MG63 (cell line): Measurements from ENCODE around the gene HOXA6. TPM values are rescaled to one million over a fixed set of nuclear protein-coding genes. Genes with fewer than 3 reads are reported as not detected.

Experiments
- DNase-seq: peaks from one replicate; pipeline ENCODE4 v3.0.0-alpha.2; 2020
- H3K27me3 ChIP-seq: fragments of 250-450 bp; sonication (Bioruptor Pico); 2 replicates; pipeline ENCODE4 v1.5.1; 2020; ENCODE audit warnings: mild to moderate bottlenecking, moderate library complexity
- H3K36me3 ChIP-seq: fragments of 250-450 bp; sonication (Bioruptor Pico); 2 replicates; pipeline ENCODE4 v1.5.1; 2020; ENCODE audit warnings: mild to moderate bottlenecking, moderate library complexity
- H3K4me3 ChIP-seq: fragments of 250-450 bp; sonication (Bioruptor Pico); 2 replicates; pipeline ENCODE4 v1.5.1; 2020; ENCODE audit warnings: mild to moderate bottlenecking, moderate library complexity
- H3K9me3 ChIP-seq: fragments of 250-450 bp; sonication (Bioruptor Pico); 2 replicates; pipeline ENCODE4 v1.5.1; 2020; ENCODE audit warnings: mild to moderate bottlenecking, moderate library complexity
- total RNA-seq: library from RNA; depleted of rRNA; stranded (reverse); fragments of >200 nt; shearing (Covaris generic); gene quantifications from 2 replicates; pipeline ENCODE4 v1.2.3, GENCODE V29; 2014; ENCODE audit warnings: low replicate concordance

Gene HOXA6
- total RNA-seq, 1 experiment from 2014 or later, result 0.82 TPM

DNA sequence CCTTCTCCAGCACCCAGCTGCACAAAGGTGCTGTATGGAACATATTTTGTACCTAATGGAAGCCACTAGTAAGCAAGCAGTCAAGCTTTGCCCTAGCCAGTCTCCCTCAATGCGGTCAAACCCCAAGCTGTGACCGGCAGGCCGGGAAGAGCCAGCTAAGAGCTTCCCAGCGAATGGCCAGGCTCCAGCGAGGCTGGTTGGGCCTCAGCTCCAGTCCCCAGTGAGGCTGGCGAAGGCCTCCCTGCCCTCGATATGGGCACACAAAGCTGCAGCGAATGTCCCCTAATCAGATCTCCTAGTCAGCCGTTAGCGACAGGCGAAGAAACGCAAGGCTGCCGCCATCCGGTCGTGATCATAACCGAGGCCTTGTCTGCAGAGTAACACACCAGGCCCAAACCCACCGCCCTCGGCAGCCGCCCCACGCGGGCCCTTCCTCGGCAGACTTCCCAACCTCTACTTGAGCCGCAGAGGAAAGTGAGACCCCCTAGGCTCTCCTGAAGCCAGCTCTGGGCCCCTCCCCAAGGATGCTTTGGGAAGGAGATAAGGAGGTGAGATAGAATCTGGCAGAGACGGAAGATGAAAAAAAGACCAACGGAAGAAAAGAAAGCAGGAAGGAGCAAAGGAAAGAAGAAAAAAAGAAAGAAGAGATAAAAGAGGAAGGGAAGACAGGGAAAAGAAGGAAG lies 20.8 kb upstream of the HOXA6 start:
- peak; percentile 71 for DNase-seq
- H3K27me3 ChIP-seq, result no peaks in the 10 kb centered on the region
- H3K9me3 ChIP-seq, result no peaks in the 10 kb centered on the region
- H3K4me3 ChIP-seq, result peak overlapping the region; percentile 62
- peaks cover 50% of the 10 kb centered on the region for H3K36me3 ChIP-seq

GRCh38 chr7:27167916-27168264 lies 20.3 kb upstream of the HOXA6 start:
- Histone ChIP-seq H3K4me3 (peak overlapping the region; percentile 62), H3K36me3 (peaks cover 55% of the 10 kb centered on the region), H3K27me3 (no peaks in the 10 kb centered on the region)

DNA sequence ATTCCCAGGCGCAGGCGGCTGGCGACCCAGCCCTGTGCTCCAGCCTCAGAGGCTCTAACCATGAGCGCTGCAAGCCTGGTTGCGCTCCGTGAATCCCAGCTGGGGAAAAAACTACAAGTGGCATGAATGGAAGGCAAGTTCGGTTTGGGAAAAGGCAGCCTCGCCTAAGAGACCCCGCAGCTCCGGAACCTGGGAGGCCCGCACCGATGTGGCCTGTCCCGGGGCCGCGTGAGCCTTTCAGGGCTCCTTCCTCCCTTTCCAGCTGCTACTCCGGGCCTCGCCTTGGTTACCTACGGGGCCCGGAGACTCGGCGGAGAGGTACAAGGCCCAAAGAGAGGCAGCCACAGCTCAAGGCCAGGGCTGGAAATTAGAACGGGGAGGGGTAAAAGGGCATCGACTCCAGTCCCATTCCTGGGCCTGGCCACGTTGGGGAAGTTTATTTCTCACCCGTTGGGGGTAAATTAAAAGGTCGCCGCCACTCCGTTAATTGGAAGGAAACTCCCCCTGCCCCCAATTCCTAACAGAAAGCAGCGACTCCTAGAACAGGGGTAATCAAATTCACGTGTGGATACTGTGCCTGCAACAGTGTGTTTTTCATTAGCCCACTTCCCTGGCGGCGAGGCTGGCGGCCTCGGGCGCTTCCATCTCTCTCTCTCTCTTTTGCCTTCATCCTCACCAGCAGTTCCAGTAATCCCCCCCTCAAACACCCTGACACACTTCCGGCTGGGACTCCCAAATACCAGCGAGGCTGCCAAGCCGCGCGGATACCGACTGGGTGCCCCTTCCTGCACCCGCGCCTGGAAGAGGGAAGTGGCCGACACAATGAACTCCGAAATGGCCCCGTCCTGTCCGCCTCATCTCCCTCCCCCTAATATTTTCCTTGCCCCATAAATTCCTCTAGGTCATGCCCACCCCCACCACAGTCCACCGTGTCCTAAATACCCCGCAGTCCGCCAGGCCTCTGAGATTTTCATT lies 19.2 kb upstream of the HOXA6 start:
- peak; percentile 94 for DNase-seq
- no peaks in the 10 kb centered on the region for H3K9me3 ChIP-seq

More at GRCh38 chr7:27167916-27168264, 20.3 kb upstream of the HOXA6 start:
- peak; percentile 53 for DNase-seq
- H3K9me3 ChIP-seq, result no peaks in the 10 kb centered on the region

DNA sequence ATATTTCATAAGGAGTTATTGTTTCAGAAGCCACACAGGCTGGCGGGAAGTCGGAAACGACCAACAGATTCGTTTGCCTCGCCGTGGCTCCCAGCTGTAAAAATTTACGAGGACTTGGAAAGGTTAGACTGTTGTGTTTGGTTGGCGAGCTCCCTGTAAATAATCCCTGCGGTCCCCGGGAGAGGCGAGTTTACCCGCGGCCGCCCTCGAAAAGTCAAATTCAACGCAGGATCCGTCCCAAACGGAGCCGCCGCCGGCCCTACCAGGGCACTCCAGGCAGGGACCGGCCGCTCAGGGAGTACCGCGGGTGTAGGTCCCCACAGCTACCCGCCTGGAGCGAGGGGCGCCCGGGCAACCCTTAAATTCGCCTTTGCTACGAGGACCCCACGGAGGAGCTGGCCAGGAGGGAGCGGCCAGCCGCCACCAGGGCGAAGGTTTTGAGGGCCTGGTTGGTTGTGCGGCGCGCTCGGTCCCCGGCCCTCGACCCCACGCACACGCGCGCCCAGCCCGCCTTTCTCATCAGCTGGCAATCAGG lies 18.5 kb upstream of the HOXA6 start:
- H3K4me3 ChIP-seq, result peak overlapping the region; percentile 62
- H3K9me3 ChIP-seq, result no peaks in the 10 kb centered on the region
- H3K36me3 ChIP-seq, result peaks cover 56% of the 10 kb centered on the region
- peak; percentile 43 for DNase-seq
- H3K27me3 ChIP-seq, result no peaks in the 10 kb centered on the region

More for the DNA sequence above, 19.2 kb upstream of the HOXA6 start:
- Histone ChIP-seq H3K4me3 (peak overlapping the region; percentile 62), H3K36me3 (peaks cover 62% of the 10 kb centered on the region), H3K27me3 (no peaks in the 10 kb centered on the region)

DNA sequence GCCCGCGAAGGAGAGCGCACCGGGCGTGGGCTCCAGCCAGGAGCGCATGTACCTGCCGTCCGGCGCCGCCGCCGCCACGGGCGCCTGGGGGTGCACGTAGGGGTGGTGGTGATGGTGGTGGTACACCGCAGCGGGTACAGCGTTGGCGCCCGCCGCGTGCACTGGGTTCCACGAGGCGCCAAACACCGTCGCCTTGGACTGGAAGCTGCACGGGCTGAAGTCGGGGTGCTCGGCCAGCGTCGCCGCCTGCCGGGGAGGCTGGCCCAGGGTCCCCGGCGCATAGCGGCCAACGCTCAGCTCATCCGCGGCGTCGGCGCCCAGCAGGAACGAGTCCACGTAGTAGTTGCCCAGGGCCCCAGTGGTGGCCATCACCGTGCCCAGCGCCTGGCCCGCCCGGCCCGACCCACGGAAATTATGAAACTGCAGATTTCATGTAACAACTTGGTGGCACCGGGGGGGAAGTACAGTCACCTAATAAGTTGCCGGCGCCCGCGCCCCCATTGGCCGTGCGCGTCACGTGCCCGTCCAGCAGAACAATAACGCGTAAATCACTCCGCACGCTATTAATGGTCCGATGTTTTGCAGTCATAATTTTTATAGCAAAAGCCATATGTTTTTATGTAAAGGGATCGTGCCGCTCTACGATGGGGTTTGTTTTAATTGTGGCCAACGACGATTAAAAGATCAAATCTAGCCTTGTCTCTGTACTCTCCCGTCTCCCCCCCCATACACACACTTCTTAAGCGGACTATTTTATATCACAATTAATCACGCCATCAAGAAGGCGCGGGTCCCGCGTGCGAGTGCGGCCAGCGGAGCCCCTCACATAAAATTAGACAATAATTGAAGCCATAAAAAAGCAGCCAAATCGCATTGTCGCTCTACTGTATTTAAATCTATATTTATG lies 17.8 kb upstream of the HOXA6 start, which contains the start of gene HOXA9:
Gene HOXA9 (minus strand): TSS at position 449 of the 907 bp plus-strand sequence. CDS start 80 bp downstream, at position 369.
- DNase-seq, result peak; percentile 95
- H3K9me3 ChIP-seq, result no peaks in the 10 kb centered on the region
- peak within 1 kb of the TSS; percentile 62 for H3K4me3 ChIP-seq
- peaks cover 51% of the 10 kb centered on the region for H3K36me3 ChIP-seq
- H3K27me3 ChIP-seq, result no peaks in the 10 kb centered on the region

DNA sequence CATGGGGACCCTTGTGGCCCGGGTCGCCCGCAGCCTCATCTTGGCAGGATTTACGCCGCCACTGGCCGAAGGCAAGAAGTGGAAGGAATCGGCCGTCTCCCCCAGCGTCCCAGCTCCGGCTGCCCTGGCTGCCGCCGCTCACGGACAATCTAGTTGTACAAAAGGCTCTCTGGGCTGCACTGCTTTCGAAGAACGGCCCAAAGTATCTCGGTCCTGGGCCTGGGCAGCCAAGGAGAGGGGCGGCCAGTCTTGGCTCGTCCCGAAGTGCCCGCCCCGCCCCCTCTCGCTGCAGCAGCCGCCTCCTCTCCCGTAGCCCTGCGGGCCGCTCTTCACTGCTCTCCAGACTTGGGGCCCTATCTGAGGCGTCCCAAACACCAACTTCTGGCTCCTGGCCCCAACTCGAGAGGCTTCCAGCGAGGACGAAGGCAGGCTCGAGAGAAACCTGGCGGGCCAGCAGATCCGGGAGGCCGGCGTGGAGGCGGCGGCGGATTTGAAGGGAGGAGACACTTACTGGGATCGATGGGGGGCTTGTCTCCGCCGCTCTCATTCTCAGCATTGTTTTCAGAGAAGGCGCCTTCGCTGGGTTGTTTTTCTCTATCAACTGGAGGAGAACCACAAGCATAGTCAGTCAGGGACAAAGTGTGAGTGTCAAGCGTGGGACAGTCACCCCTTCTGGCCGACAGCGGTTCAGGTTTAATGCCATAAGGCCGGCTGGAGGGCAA lies 17.0 kb upstream of the HOXA6 start:
- peak; percentile 56 for DNase-seq
- Histone ChIP-seq H3K36me3 (peaks cover 50% of the 10 kb centered on the region), H3K27me3 (no peaks in the 10 kb centered on the region), H3K4me3 (peak overlapping the region; percentile 62), H3K9me3 (no peaks in the 10 kb centered on the region)

GRCh38 chr7:27164045-27164366 lies 16.4 kb upstream of the HOXA6 start:
- Histone ChIP-seq H3K36me3 (peaks cover 48% of the 10 kb centered on the region), H3K27me3 (no peaks in the 10 kb centered on the region), H3K4me3 (peak overlapping the region; percentile 62), H3K9me3 (no peaks in the 10 kb centered on the region)
- DNase-seq, result no peak

DNA sequence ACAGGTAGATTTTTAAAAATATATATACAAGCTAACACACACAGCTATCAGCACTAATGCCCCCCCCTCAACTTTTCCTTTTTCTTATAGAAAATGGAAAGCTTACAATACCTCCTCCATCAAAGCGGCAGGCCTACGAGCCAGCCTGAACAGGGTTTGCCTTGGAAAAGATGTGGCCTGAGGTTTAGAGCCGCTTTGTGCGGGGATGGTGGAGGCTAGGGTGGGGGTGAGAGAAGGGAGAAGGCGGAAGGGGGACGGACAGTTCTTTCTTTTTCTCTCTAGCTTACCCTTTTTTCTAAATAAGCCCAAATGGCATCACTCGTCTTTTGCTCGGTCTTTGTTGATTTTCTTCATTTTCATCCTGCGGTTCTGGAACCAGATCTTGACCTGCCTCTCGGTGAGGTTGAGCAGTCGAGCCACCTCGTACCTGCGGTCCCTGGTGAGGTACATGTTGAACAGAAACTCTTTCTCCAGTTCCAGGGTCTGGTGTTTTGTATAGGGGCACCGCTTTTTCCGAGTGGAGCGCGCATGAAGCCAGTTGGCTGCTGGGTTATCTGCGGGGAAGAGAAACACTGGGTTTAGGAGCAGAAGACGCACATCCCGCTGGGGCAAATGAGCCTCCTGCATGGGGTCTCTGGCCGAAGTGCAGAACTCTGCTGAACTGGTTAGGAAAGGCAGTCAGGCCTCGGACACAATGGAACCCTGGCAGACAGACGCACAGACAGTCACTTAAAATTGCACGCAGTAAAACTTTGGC lies 15.9 kb upstream of the HOXA6 start:
- H3K4me3 ChIP-seq, result peak overlapping the region; percentile 62

DNA sequence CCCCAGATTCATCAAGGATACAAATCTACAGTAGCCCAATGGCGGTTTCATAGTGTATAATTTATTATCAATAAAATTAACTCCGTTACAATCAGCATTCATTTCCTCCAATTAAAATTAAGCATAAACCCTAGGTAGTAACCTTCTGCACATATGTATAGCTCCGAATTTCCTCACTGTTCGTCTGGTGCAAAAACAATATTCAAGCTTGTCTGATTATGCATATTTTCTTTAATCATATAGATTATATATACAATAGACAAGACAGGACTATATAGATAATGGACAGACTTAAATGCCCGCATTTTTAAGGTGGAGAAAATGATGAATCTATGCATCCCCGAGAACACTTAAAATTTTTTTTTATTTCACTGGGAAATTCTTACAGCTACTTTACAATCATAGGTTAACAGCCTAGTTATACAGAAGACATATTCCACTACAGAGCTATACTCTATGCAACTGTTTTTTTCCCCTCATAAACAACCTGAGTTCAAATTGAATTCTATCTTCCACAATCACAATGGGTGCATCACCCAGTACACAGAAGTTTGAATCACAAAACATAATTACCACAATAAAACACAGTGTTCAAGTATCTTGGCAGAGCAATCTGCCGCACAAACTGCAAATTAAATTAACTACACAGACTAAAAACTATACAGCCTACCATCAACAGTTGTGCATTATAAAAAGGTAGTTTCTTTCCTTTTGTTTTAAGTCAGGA lies 15.2 kb upstream of the HOXA6 start:
- H3K9me3 ChIP-seq, result no peaks in the 10 kb centered on the region
- peak overlapping the region; percentile 62 for H3K4me3 ChIP-seq
- H3K36me3 ChIP-seq, result peaks cover 43% of the 10 kb centered on the region
- DNase-seq, result no peak
- no peaks in the 10 kb centered on the region for H3K27me3 ChIP-seq

More for the DNA sequence above, 15.9 kb upstream of the HOXA6 start:
- no peak for DNase-seq
- Histone ChIP-seq H3K36me3 (peaks cover 44% of the 10 kb centered on the region), H3K27me3 (no peaks in the 10 kb centered on the region), H3K9me3 (no peaks in the 10 kb centered on the region)

GRCh38 chr7:27161721-27162560 lies 14.4 kb upstream of the HOXA6 start:
- peak overlapping the region; percentile 62 for H3K4me3 ChIP-seq
- no peaks in the 10 kb centered on the region for H3K9me3 ChIP-seq
- no peak for DNase-seq
- peaks cover 38% of the 10 kb centered on the region for H3K36me3 ChIP-seq
- no peaks in the 10 kb centered on the region for H3K27me3 ChIP-seq

GRCh38 chr7:27161214-27161720 lies 13.7 kb upstream of the HOXA6 start:
- H3K9me3 ChIP-seq, result no peaks in the 10 kb centered on the region
- H3K36me3 ChIP-seq, result peaks cover 34% of the 10 kb centered on the region
- peak; percentile 39 for DNase-seq
- H3K27me3 ChIP-seq, result no peaks in the 10 kb centered on the region
- peak overlapping the region; percentile 46 for H3K4me3 ChIP-seq

DNA sequence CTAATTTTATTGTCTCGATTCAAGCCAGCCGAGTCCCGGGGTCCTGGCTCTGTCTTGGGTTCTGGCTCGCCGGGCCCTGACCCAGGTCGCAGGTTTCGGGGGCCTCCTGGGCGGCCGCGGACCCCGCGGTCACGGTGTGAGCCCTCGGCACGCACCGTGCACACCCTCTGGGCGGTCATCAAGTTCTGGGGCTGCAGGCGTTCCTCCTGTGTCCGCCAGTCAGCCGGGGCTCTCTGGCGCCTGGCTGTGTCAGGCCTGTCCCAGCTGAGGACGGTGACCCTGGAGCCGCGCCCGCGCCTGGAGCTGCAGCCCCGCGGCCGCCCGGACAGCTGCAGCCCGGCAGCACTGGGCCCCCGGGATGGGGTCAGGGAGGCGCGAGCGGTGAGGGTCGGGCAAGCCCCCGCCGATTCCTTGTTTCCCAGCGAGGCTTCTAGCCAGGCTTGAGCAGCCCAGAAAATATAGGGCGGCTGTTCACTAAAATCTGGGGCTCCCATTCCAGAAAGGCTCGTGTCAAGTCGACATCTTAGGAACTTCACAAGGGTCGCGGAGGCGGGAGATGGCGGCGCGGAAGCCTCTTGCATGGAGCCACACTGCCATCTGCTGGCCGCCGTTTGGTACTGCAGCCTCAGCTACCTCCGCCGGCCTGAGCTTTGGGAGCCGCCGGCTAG lies 13.1 kb upstream of the HOXA6 start:
- Histone ChIP-seq H3K27me3 (no peaks in the 10 kb centered on the region), H3K4me3 (peak overlapping the region; percentile 46), H3K36me3 (peaks cover 34% of the 10 kb centered on the region), H3K9me3 (no peaks in the 10 kb centered on the region)
- DNase-seq, result peak; percentile 76

DNA sequence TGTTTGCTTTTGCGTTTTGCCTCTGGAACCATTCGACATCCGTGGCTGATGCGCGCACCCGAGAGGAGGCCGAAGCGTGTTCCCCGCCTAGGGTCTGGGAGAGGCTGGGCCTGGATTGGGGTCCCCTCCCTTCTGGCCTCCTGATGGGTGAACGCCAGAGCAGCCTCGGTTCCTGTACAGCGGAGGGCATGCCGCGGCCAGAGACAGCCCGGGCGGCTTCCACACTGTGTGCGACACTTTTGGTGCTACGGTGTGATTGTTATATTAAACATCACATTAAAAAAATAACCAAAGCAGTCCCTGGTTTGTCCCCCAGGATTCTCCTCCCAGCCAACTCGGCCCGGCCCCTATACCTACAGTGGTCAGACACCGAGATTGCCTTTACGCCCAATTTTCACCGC lies 12.6 kb upstream of the HOXA6 start:
- no peak for DNase-seq
- peak overlapping the region; percentile 46; the same call in 1 of the 2 replicates for H3K4me3 ChIP-seq

More for the DNA sequence above, 12.6 kb upstream of the HOXA6 start:
- Histone ChIP-seq H3K27me3 (no peaks in the 10 kb centered on the region), H3K36me3 (peaks cover 33% of the 10 kb centered on the region), H3K9me3 (no peaks in the 10 kb centered on the region)
